ENCODE data around the gene SLC40A1.

DNA sequence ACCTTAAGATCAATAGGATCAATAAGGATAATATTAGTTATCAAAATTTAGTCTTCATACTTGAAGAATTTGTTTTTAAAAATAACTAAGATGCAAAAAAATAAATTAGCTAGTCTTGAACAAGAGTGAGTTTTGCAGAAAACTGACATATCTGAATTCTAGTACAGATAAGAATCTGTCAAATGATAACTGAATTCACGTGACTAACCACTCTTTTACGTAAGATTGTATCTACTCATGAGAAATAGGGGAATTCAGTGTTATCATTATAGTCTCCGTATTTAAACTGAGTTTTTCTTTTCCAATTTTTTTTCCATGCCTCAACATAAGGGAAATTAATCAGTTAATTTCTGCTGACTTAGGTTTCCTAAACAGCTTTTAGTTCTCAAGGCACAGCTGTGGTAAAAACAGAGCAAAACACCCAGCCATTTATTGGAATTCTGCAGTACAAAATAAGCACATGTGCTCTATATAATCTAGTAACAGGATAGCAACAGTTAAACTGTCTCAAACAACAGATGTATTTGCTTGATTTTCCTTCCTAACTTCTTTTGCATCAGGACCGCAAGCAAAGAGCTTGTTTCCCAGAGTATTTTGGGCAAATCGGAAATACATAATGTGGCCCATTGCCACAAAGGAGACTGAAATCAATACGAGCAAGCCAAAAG is 19.1 kb downstream of the SLC40A1 start:
- TF ChIP-seq, protein P1, sequence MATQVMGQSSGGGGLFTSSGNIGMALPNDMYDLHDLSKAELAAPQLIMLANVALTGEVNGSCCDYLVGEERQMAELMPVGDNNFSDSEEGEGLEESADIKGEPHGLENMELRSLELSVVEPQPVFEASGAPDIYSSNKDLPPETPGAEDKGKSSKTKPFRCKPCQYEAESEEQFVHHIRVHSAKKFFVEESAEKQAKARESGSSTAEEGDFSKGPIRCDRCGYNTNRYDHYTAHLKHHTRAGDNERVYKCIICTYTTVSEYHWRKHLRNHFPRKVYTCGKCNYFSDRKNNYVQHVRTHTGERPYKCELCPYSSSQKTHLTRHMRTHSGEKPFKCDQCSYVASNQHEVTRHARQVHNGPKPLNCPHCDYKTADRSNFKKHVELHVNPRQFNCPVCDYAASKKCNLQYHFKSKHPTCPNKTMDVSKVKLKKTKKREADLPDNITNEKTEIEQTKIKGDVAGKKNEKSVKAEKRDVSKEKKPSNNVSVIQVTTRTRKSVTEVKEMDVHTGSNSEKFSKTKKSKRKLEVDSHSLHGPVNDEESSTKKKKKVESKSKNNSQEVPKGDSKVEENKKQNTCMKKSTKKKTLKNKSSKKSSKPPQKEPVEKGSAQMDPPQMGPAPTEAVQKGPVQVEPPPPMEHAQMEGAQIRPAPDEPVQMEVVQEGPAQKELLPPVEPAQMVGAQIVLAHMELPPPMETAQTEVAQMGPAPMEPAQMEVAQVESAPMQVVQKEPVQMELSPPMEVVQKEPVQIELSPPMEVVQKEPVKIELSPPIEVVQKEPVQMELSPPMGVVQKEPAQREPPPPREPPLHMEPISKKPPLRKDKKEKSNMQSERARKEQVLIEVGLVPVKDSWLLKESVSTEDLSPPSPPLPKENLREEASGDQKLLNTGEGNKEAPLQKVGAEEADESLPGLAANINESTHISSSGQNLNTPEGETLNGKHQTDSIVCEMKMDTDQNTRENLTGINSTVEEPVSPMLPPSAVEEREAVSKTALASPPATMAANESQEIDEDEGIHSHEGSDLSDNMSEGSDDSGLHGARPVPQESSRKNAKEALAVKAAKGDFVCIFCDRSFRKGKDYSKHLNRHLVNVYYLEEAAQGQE (IDR thresholded peaks at IDR 0.05; ENCODE audit: insufficient read depth in 1 of 2, low read depth in 2 of 2, low read length in 2 of 2) = no peak
- TF ChIP-seq POLR2AphosphoS5 (IDR thresholded peaks at IDR 0.05; ENCODE audit: low read depth, low read length) (no peak), SIN3A (IDR thresholded peaks at IDR 0.05; ENCODE audit: borderline replicate concordance, insufficient read depth, low read length) (no peak)
